T-helper 22 cell (primary cell): Measurements from ENCODE around the gene PRKCSH.
"Not testable (repeated sequence)": the region's sequence is repeated elsewhere in the genome, so short reads cannot be mapped to it uniquely, and the experiment has no call there.

Source experiments
- DNase-seq: peaks from one replicate; pipeline ENCODE4 v3.0.0-alpha.2; 2020; ENCODE audit warnings: low read depth

PRKCSH gene

DNA sequence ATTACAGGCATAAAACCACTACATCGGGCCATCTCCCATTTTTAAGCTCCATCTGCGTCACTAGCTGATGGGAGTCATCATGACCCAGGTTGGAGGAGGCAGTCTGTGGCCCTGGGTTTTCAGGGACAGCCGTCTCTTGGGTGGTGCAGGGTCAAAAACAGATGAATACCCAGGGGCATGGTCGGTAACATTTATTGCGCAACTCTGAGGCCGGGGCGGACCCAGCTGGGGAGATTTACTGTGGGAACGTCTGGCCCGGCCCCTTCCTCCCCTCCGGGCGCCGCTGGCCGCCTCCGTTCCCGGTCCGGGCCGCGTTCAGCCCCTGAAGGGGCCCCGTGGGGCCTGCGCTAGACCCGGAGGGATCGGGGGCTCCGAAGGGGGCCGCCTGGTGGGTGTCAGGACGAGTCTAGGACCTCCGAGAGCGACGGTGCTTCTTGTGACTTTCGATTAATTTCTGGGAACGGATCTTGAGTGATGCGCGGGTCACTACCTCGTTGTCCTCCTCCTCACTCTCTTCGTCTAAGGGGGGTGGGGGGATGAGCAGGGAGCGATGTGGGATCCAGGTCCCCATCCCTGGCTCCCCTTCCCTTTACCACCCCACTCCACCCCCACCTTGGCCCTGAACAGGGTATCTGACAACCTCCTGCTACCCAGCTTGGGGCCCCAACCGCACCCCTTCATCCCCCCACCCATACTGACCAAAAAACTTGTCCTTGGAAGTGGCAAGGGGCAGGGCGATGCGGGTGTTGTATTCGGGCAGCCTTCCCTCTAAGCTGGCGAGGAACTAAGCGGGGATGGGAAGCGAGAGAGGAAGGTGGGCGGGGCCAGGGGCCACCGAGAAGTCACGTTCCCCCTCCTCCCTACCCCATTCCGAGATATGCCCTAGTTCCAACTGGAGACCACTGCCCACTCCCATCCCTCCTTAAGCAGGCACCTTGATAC is 14.7 kb upstream of the PRKCSH start:
- no peak for DNase-seq

GRCh38 chr19:11421371-11422098 is 13.9 kb upstream of the PRKCSH start:
- DNase-seq: no peak

- DNase-seq: peak; percentile 36
Observed at GRCh38 chr19:11422163-11423065, 13.0 kb upstream of the PRKCSH start.

DNA sequence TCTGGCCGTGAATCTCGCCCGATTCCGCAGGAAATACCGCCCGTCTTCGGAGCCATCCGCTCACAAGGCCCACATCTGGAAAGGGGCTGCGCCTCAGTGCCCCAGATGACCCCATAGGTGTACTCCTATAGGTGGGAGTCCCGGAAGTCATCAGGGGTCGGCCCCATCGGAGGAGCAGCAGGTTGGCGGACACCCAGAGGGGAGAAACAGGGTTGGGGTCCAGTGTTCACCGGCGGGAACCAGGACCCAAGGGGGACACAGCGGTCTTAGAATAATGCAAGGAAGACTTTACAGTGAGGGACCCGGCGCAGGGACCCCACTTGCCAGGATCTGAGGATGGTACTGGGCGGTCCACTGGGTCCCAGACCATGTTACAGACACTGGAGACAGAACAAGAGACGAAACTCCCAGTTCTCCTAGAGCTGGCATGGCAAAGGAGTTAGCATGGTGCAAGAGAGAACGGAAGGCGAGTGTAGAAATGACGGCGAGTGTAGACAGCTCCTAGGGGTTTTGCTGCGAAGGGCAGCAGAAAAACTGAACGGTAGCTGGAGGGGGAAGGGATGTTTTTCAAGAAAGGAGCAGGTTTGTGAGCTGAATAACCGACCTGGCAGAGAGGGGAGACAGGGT is 12.2 kb upstream of the PRKCSH start:
- DNase-seq: no peak

DNA sequence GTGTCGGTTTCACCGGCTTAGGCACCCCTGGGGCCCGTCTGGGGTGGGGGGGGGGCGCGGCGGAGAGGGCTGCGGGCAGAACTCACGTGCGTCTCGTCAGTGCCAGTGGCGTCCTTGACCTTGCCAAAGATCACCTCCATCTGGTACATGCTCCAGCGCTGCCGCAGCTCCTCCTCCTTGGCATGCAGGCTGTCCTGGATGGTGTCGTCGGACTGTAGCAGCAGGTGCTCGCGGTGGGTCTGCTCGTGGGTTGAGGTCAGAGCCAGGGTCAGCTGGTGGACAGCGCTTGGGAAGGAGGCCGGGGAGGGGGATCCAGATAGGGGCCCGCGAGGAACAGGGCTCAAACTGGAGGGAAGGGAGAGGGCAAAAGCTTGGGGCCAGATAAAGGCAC is 11.6 kb upstream of the PRKCSH start:
- no peak for DNase-seq

DNA sequence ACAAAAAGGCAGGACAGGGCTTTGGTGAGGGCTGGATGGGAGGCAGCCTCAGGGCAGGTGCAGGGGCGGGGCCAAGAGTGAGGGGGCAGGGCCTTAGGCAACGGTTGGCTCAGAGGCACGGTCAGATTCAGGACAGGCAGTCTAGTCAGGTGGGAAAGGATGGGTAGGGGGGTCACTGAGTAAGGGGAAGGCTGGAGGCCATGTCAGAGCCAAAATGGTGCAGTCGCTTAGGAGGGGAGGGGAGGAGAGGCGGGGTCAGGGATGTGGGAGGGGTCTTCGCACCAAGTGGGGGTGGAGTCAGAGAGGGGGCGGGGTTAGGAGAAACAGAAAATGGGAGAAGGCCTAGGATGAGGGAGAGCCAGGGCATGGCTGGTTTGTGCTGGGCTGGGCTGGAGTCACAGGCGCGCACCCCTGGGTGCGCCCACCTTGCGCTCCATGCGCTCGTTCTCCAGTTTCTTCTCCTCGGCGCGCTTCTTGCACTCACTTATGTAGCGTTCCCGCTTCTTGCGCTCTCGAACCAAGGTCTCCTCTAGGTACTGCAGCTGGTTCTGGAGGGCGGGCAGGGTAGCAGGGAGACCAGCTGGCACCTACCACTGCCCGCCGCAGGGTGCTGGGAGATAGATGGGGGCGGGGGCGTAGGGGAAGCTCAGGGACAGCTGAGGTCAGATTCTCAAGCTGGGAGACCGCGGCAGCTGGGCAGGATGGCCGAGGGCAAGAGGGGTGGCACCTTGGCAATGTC is 9.5 kb upstream of the PRKCSH start:
- no peak for DNase-seq

- DNase-seq: no peak
Observed at GRCh38 chr19:11426656-11427055, 8.8 kb upstream of the PRKCSH start.

DNA sequence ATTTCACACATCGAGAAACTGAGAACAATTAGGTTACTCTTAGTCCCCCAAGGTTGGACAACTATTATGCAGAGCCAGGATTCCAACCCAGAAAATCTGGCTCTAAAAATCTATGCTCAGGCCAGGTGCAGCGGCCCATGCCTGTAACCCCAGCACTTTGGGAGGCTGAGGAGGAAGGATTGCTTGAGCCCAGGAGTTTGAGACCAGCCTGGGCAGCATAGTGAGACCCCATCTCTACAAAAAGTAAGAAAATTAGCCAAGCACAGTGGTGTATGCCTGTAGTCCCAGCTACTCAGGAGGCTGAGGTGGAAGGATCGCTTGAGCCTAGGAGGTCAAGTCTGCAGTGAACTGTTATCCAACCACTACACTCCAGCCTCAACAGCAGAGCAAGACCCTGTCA is 1.9 kb upstream of the PRKCSH start:
- DNase-seq: not testable (repeated sequence)

GRCh38 chr19:11434703-11435056 is 755 bp upstream of the PRKCSH start:
- no peak for DNase-seq

- no peak for DNase-seq
Observed at GRCh38 chr19:11435833-11436313, 438 bp downstream of the PRKCSH start.

DNA sequence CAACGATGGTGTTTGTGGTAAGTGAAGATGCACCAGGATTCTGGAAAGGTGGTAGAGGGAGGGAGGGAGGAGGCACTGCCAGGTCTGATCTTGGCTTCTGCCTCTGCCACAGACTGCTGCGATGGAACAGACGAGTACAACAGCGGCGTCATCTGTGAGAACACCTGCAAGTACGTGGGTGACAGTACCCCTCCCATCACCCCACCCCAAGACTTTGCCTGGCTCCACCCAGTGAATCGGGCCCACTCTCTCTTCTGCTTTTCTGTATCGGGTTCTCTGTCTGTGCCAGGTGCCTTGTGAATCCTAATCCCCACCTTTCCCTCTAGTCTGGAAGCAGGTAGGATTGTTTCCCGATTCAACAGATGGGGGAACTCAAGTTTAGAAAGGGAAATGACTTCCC is 2.5 kb downstream of the PRKCSH start:
- no peak for DNase-seq

- DNase-seq: no peak
Observed at GRCh38 chr19:11444059-11444458, 8.6 kb downstream of the PRKCSH start.

- no peak for DNase-seq
Observed at GRCh38 chr19:11445141-11445540, 9.7 kb downstream of the PRKCSH start.

- no peak for DNase-seq
Observed at GRCh38 chr19:11446271-11446651, 10.8 kb downstream of the PRKCSH start.

DNA sequence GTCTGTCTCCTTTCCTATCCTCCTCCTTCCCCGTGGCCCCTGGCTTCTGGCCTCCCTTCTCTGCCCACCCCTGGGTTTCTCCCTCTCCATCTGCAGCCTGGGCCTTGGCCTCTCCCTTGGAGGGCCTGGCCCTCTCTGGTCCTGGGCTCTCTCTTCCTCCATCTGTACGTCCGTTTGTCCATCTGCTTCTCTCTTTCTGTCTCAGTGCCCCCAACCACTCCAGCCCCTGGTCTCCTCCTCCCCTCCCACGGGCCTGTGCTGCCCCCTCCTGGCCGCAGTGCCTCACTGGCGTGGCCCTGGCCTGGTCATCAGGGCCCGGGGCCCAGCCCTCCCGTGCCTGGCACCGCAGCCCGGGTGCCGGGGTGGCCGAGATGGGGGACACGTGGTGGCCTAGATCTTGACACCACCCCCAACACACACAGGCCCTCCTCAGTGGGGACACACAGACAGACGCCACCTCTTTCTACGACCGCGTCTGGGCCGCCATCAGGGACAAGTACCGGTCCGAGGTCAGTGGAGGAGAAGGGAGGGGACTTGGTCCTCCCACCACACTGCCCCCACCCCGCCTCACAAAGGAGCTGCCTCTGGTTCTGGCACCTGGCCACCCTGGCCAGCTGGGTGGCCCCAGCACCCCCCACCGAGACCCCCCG is 11.3 kb downstream of the PRKCSH start:
- DNase-seq: no peak

DNA sequence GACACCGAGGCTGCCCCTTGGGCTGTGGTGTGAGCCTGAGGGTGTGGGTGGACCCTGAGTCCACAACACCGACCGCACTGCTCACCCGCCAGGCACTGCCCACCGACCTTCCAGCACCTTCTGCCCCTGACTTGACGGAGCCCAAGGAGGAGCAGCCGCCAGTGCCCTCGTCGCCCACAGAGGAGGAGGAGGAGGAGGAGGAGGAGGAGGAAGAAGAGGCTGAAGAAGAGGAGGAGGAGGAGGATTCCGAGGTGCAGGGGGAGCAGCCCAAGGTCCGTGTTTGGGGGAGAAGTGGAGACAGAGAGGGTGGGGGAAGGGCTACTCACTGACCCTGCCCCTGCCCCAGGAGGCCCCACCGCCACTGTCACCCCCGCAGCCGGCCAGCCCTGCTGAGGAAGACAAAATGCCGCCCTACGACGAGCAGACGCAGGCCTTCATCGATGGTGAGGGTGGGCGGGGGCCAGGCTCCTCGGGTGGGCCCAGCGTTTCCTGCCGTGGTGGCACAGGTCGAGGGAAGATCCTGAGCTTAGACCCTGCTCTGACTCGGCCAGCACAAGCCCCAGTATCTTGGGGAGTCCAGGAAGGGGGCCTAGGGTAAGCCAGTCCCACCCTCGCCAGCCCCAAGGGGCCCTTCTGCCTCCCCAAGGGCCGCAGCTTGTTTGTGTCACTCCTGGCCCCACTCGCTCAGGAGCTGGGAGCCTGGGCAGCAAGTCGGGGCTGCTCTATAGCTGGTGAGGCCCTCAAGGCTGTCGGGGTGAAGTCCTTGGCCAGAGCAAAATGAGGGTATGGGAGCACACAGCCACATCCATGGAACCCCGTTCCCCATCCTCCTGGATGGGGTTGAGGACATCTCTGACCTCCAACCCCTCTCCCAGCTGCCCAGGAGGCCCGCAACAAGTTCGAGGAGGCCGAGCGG is 12.2 kb downstream of the PRKCSH start:
- no peak for DNase-seq

- no peak for DNase-seq
Observed at GRCh38 chr19:11448410-11448809, 13.0 kb downstream of the PRKCSH start.

DNA sequence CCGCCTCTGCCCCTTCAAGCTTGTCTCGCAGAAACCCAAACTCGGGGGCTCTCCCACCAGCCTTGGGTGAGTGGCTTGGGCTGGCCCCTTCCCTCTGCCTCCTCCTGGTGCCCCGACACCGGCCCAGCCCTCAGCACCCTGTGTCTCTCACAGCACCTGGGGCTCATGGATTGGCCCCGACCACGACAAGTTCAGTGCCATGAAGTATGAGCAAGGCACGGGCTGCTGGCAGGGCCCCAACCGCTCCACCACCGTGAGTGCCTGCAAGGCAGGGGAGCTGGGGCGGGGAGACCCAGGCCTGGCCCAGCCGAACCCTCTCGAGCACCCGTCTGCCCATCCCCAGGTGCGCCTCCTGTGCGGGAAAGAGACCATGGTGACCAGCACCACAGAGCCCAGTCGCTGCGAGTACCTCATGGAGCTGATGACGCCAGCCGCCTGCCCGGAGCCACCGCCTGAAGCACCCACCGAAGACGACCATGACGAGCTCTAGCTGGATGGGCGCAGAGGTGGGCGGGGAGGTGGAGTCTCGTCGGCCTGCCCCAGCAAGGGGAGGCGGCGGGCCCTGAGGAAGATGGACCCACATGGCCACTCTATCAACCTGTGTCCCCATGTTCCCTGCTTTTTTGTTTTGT is 13.6 kb downstream of the PRKCSH start:
- no peak for DNase-seq
